Esophagus muscularis mucosa (tissue), 4 donors: ENCODE measurements around the gene MTMR12. TPM values are rescaled to one million over a fixed set of nuclear protein-coding genes. Genes with fewer than 3 reads are reported as not detected.
"Not testable (repeated sequence)": the region's sequence is repeated elsewhere in the genome, so short reads cannot be mapped to it uniquely, and the experiment has no call there.

Source experiments
- DNase-seq: peaks from one replicate; pipeline ENCODE4 v3.0.0-alpha.2; 2017; ENCODE audit errors: extremely low spot score
- H3K27ac ChIP-seq, 4 donors: fragments of 200-600 bp; sonication (generic); replicated peaks in 1 of 4; 1 replicate in 3 of 4; 2 replicates in 1 of 4; pipeline ENCODE4 v1.5.1; 2016 to 2019; ENCODE audit warnings: mild to moderate bottlenecking in 1 of 4
- H3K27me3 ChIP-seq, 4 donors: fragments of 200-600 bp; sonication (generic); one replicate each; pipeline versions ENCODE4 v1.5.1 to v1.6.0; 2016 to 2019
- H3K36me3 ChIP-seq, 4 donors: fragments of 200-600 bp; sonication (generic); one replicate each; pipeline ENCODE4 v1.5.1; 2016 to 2019
- H3K4me1 ChIP-seq, 4 donors: fragments of 200-600 bp; sonication (generic); one replicate each; pipeline ENCODE4 v1.5.1; 2016 to 2019
- H3K4me3 ChIP-seq, 4 donors: fragments of 200-600 bp; sonication (generic); 1 replicate in 2 of 4; 2 replicates in 2 of 4; pipeline ENCODE4 v1.5.1; 2016 to 2019; ENCODE audit warnings: mild to moderate bottlenecking in 4 of 4, moderate library complexity in 1 of 4
- H3K9me3 ChIP-seq, 4 donors: fragments of 200-600 bp; sonication (generic); 1 replicate in 3 of 4; 2 replicates in 1 of 4; pipeline ENCODE4 v1.5.1; 2016 to 2019
- CTCF ChIP-seq, 3 experiments: fragments of 200-600 bp in 2 of 3; fragments of 450-650 bp in 1 of 3; sonication (generic) in 2 of 3; IDR thresholded peaks; one replicate each; pipeline ENCODE4 v1.5.1; 2017 to 2019; ENCODE audit warnings: antibody characterized with exemption in 3 of 3, mild to moderate bottlenecking in 2 of 3, moderate library complexity in 1 of 3
- EP300 ChIP-seq: sonication (generic); formaldehyde crosslinking; IDR thresholded peaks from one replicate; pipeline ENCODE4 v1.6.1; 2017; ENCODE audit warnings: antibody characterized with exemption
- POLR2A ChIP-seq: fragments of 450-650 bp; IDR thresholded peaks from one replicate; pipeline ENCODE4 v1.6.1; 2017; ENCODE audit warnings: antibody characterized with exemption, moderate library complexity, mild to moderate bottlenecking, low read depth
- POLR2AphosphoS5 ChIP-seq, 2 donors: sonication (generic); formaldehyde crosslinking; IDR thresholded peaks; one replicate each; pipeline ENCODE4 v1.6.1; 2017; ENCODE audit warnings: antibody characterized with exemption in 2 of 2
- WGBS: methylation state at CpG from one replicate; pipeline ENCODE4 v1.1.5; 2018; 5-methylcytosine and 5-hydroxymethylcytosine counted together
- intact Hi-C: fragments of 100-400 bp; cut with DNase I; formaldehyde crosslinking; loops from one replicate; pipeline ENCODE4 v1.15.1; 2023
- total RNA-seq, 4 donors: library from RNA; depleted of rRNA; stranded (reverse); fragments of >200 nt; gene quantifications; one replicate each; pipeline versions ENCODE4 v1.1.0 to v1.2.1, GENCODE V29; 2016

The MTMR12 gene
- total RNA-seq, 4 donors from 2014 or later = 49.9 to 94.0 (median 63.8) TPM

DNA sequence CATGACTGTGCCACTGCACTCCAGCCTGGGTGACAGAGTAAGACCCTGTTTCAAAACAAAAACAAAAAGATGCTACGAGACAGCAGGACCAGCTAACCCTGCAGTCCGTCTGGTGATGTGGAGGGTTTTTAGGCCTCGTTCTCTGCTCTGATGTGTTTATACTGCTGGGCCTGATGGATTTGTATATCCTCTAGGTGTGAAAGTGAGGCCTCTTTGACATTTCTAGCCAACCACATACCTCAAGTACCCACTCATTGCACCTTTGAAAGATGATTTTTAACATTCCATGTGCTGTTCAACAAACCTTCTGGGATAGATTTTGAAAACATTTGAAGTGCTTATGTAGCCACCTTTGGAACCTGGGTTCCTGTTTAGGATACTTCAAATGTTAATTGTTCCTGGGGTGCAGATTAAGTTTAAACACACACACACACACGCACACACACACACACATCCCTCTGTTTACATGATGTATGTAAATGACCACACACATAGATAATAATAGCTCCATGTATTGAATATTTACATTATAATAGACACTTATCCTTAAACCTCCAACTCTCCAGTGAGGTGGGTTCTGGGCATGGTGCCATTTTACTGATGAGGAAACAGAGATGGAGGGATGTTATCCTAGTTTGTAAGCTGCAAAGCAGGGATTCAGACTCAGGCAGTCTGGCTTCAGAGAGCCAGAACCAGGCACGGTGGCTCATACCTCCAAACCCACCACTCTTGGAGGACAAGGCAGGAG, 89.8 kb downstream of the MTMR12 start:
- 67% methylated on average over 5 of the region's 5 CpGs for WGBS
- TF ChIP-seq POLR2A (no peak), CTCF (IDR thresholded peaks at IDR 0.05) (no peak), POLR2AphosphoS5 (IDR thresholded peaks at IDR 0.05) (no peak), EP300 (no peak)
- Histone ChIP-seq H3K4me3 (no peak overlapping the region), H3K27me3 (no peaks in the 10 kb centered on the region), H3K27ac (peak overlapping the region; percentile 85 to 89 (median 87)), H3K36me3 (no peaks in the 10 kb centered on the region), H3K4me1 (peaks cover 27 to 80% (median 72%) of the 10 kb centered on the region in 4 donors), H3K9me3 (no peaks in the 10 kb centered on the region)
- no peak for DNase-seq
- intact Hi-C loops = loop anchor here (5.0 kb wide), 1 partner anchor 51 kb away; the partner anchor contains the start of gene GOLPH3

GRCh38 chr5:32217886-32218396, 94.8 kb downstream of the MTMR12 start:
- peaks cover 5 to 46% (median 43%) of the 10 kb centered on the region in 4 donors for H3K4me1 ChIP-seq
- H3K27me3 ChIP-seq = no peaks in the 10 kb centered on the region
- H3K9me3 ChIP-seq = no peaks in the 10 kb centered on the region
- 50% methylated on average over 11 of the region's 12 CpGs for WGBS
- no peak for DNase-seq
- no peaks in the 10 kb centered on the region for H3K36me3 ChIP-seq
- TF ChIP-seq POLR2A (no peak), POLR2AphosphoS5 (IDR thresholded peaks at IDR 0.05) (peak; percentile 74 to 85), CTCF (IDR thresholded peaks at IDR 0.05) (no peak), EP300 (peak; percentile 90)
- intact Hi-C loops = no loop called here
- H3K4me3 ChIP-seq = no peak overlapping the region
- peak overlapping the region; percentile 82 to 84 (median 82) for H3K27ac ChIP-seq

GRCh38 chr5:32214344-32214743, 98.4 kb downstream of the MTMR12 start:
- H3K27me3 ChIP-seq, DNase-seq, H3K36me3 ChIP-seq, H3K27ac ChIP-seq, H3K4me3 ChIP-seq, intact Hi-C loops, H3K9me3 ChIP-seq: not testable (repeated sequence)
- WGBS = 81% methylated on average over 1 of the region's 1 CpG
- peaks cover 5 to 36% (median 27%) of the 10 kb centered on the region in 4 donors for H3K4me1 ChIP-seq

GRCh38 chr5:32210151-32210550, 102.6 kb downstream of the MTMR12 start:
- intact Hi-C loops = no loop called here
- DNase-seq = no peak
- Histone ChIP-seq H3K27ac (no peak overlapping the region), H3K4me3 (no peak overlapping the region), H3K27me3 (no peaks in the 10 kb centered on the region), H3K9me3 (no peaks in the 10 kb centered on the region), H3K36me3 (no peaks in the 10 kb centered on the region), H3K4me1 (peaks cover 0 to 17% (median 11%) of the 10 kb centered on the region in 4 donors)
- 93% methylated on average over 3 of the region's 3 CpGs for WGBS
- TF ChIP-seq CTCF (IDR thresholded peaks at IDR 0.05) = no peak
- TF ChIP-seq POLR2A = no peak
- no peak for TF ChIP-seq EP300
- TF ChIP-seq POLR2AphosphoS5 (IDR thresholded peaks at IDR 0.05) = no peak

- peaks cover 5 to 22% (median 15%) of the 10 kb centered on the region in 4 donors for H3K4me1 ChIP-seq
- H3K36me3 ChIP-seq, intact Hi-C loops, H3K27ac ChIP-seq, H3K27me3 ChIP-seq, H3K9me3 ChIP-seq, H3K4me3 ChIP-seq, DNase-seq: not testable (repeated sequence)
- WGBS = no CpG with 5 or more reads among the region's 31 CpGs
Observed at GRCh38 chr5:32208837-32209236, 103.9 kb downstream of the MTMR12 start.
